ENCODE data around the gene BBS9. TPM values are rescaled to one million over a fixed set of nuclear protein-coding genes. Genes with fewer than 3 reads are reported as not detected.
A peak's percentile ranks its signal among the peaks of the same experiment; 100 is the strongest.

Gene BBS9
- total RNA-seq, 1 donor from 2014 or later, result 28.4 TPM

DNA sequence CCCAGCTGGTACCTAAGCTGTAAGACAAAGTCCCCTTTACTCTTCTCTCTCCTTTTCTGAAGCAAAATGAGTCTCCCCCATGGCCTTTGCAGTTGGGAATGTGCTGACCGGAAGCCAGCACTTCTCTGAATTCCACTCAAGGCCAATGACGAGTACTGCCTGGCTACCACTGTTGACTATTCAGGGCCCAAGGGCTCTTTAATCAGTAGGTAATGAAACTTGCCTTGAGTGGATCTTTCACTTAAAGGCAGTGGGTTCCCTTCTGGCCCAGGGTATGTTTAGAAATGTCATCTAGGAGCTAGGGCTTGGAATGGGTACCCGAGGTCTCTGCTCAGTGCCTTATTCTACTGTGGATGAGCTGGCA is 197.1 kb downstream of the BBS9 start:
- ATAC-seq, result peak; percentile 90 to 93
- H3K27me3 ChIP-seq (ENCODE audit: low read depth), result no peaks in the 10 kb centered on the region
- intact Hi-C loops (cut with DNase I), result no loop called here
- TF ChIP-seq, protein P1, sequence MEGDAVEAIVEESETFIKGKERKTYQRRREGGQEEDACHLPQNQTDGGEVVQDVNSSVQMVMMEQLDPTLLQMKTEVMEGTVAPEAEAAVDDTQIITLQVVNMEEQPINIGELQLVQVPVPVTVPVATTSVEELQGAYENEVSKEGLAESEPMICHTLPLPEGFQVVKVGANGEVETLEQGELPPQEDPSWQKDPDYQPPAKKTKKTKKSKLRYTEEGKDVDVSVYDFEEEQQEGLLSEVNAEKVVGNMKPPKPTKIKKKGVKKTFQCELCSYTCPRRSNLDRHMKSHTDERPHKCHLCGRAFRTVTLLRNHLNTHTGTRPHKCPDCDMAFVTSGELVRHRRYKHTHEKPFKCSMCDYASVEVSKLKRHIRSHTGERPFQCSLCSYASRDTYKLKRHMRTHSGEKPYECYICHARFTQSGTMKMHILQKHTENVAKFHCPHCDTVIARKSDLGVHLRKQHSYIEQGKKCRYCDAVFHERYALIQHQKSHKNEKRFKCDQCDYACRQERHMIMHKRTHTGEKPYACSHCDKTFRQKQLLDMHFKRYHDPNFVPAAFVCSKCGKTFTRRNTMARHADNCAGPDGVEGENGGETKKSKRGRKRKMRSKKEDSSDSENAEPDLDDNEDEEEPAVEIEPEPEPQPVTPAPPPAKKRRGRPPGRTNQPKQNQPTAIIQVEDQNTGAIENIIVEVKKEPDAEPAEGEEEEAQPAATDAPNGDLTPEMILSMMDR (IDR thresholded peaks at IDR 0.05), result no peak
- H3K9me3 ChIP-seq, result peaks cover 5% of the 10 kb centered on the region
- no peak overlapping the region for H3K27ac ChIP-seq
- no peak overlapping the region for H3K4me3 ChIP-seq
- H3K4me1 ChIP-seq, result no peaks in the 10 kb centered on the region
- H3K36me3 ChIP-seq, result no peaks in the 10 kb centered on the region
- DNase-seq, result no peak

DNA sequence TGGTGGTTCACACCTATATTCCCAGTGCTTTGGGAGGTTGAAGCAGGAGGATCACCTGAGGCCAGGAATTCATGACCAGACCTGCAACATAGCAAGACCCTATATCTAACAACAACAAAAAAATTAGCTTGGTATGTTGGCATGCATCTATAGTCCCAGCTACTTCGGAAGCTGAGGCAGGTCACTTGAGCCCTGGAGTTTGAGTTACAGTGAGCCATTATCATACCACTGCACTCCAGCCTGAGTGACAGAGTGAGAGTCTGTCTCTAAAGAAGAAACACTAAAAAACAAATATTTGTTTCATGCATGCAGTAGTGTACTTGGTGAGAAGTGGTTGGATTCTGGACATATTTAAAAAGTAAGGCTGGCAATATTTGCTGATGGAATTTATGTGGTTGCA is 198.1 kb downstream of the BBS9 start:
- Histone ChIP-seq H3K9me3 (peaks cover 5% of the 10 kb centered on the region), H3K4me1 (no peaks in the 10 kb centered on the region), H3K27ac (no peak overlapping the region), H3K27me3 (ENCODE audit: low read depth) (no peaks in the 10 kb centered on the region), H3K4me3 (no peak overlapping the region), H3K36me3 (no peaks in the 10 kb centered on the region)
- ATAC-seq (peak; percentile 29 to 61), DNase-seq (no peak)
- TF ChIP-seq, protein P1 (IDR thresholded peaks at IDR 0.05), result no peak
- intact Hi-C loops (cut with DNase I), result no loop called here

GRCh38 chr7:33334349-33334748 is 205.0 kb downstream of the BBS9 start:
- intact Hi-C loops (cut with DNase I), result no loop called here
- H3K27me3 ChIP-seq (ENCODE audit: low read depth), result no peaks in the 10 kb centered on the region
- TF ChIP-seq, protein P1 (IDR thresholded peaks at IDR 0.05), result peak; percentile 27
- H3K9me3 ChIP-seq, result no peaks in the 10 kb centered on the region
- no peak overlapping the region for H3K27ac ChIP-seq
- DNase-seq (no peak), ATAC-seq (no peak)
- H3K4me3 ChIP-seq, result no peak overlapping the region
- H3K36me3 ChIP-seq, result no peaks in the 10 kb centered on the region
- no peaks in the 10 kb centered on the region for H3K4me1 ChIP-seq

DNA sequence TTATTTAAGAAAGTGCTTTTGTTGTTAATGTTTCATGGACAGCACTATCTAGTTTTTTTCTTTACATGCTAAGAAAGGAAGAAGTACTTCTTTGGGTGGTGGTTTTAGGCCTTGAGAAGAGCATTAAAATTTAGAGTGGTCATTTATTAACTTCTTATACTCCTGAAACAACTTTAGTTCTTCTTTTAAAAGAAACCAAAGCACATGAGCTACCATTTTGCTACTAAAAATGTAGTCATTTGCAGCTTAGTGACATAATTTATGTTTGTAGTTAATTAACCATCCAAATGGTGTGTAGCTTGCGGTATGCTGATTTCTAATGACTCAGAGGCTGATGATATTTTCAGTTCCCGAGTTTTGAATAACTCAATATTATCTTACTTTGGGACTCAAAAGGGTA is 207.5 kb downstream of the BBS9 start:
- TF ChIP-seq, protein P1 (IDR thresholded peaks at IDR 0.05), result no peak
- no peaks in the 10 kb centered on the region for H3K36me3 ChIP-seq
- no peaks in the 10 kb centered on the region for H3K4me1 ChIP-seq
- no peak overlapping the region for H3K27ac ChIP-seq
- no peak for ATAC-seq
- no peaks in the 10 kb centered on the region for H3K27me3 ChIP-seq (ENCODE audit: low read depth)
- H3K4me3 ChIP-seq, result no peak overlapping the region
- DNase-seq, result no peak
- intact Hi-C loops (cut with DNase I), result no loop called here
- H3K9me3 ChIP-seq, result no peaks in the 10 kb centered on the region

- intact Hi-C loops (cut with DNase I), result no loop called here
Measured at GRCh38 chr7:33339074-33339790, 209.9 kb downstream of the BBS9 start.

More at GRCh38 chr7:33339074-33339790, 209.9 kb downstream of the BBS9 start:
- no peaks in the 10 kb centered on the region for H3K9me3 ChIP-seq
- ATAC-seq (peak in 1 of 2 donors; percentile 36), DNase-seq (no peak)
- TF ChIP-seq, protein P1 (IDR thresholded peaks at IDR 0.05), result no peak
- no peaks in the 10 kb centered on the region for H3K4me1 ChIP-seq
- no peak overlapping the region for H3K4me3 ChIP-seq
- no peaks in the 10 kb centered on the region for H3K27me3 ChIP-seq (ENCODE audit: low read depth)
- no peak overlapping the region for H3K27ac ChIP-seq
- H3K36me3 ChIP-seq, result no peaks in the 10 kb centered on the region
